HG02981 (cell line): ENCODE measurements around the gene PLCD4.

Experiments used
- ATAC-seq: cut with Tn5 transposase; IDR thresholded peaks from one replicate; pipeline ENCODE4 v1.9.1; 2021; ENCODE audit warnings: mild to moderate bottlenecking, moderate library complexity; ENCODE audit not compliant: unreplicated experiment

Gene PLCD4

GRCh38 chr2:218662377-218662776, 54.7 kb downstream of the PLCD4 start:
- no peak for ATAC-seq

- no peak for ATAC-seq
These were observed 55.1 kb downstream of the PLCD4 start for GRCh38 chr2:218662827-218663226.

GRCh38 chr2:218663901-218664300, 56.2 kb downstream of the PLCD4 start:
- ATAC-seq = no peak

GRCh38 chr2:218664653-218665052, 57.0 kb downstream of the PLCD4 start:
- no peak for ATAC-seq

- no peak for ATAC-seq
These were observed 63.5 kb downstream of the PLCD4 start for GRCh38 chr2:218671097-218671653.

- ATAC-seq = peak; percentile 98
These were observed 64.2 kb downstream of the PLCD4 start, which contains the start of the genes RNF25 and STK36 for GRCh38 chr2:218671654-218672566. Gene RNF25 (minus strand): TSS chr2:218672002. CDS start chr2:218671970, 32 bp downstream. Gene STK36 (plus strand): TSS chr2:218672086. CDS start chr2:218672830, 744 bp downstream.

- ATAC-seq = no peak
These were observed 71.4 kb downstream of the PLCD4 start for GRCh38 chr2:218679119-218679518.

- no peak for ATAC-seq
These were observed 72.4 kb downstream of the PLCD4 start for GRCh38 chr2:218680061-218680460.
